ENCODE measurements around the gene PCDHGC3. TPM values are rescaled to one million over a fixed set of nuclear protein-coding genes. Genes with fewer than 3 reads are reported as not detected.

Gene PCDHGC3
- total RNA-seq, 3 donors from 2014 or later = 12.1 to 50.5 (median 24.5) TPM

GRCh38 chr5:141517880-141518617 lies 42.3 kb downstream of the PCDHGC3 start:
- no peaks in the 10 kb centered on the region for H3K36me3 ChIP-seq (ENCODE audit: low read depth)

GRCh38 chr5:141518618-141519015 lies 42.9 kb downstream of the PCDHGC3 start:
- no peak for TF ChIP-seq CTCF (IDR thresholded peaks at IDR 0.05)
- Histone ChIP-seq H3K4me1 (ENCODE audit: low read depth) (peaks cover 27% of the 10 kb centered on the region), H3K4me3 (no peak overlapping the region), H3K9me3 (no peaks in the 10 kb centered on the region), H3K36me3 (ENCODE audit: low read depth) (no peaks in the 10 kb centered on the region)
- intact Hi-C loops (cut with DNase I, micrococcal nuclease) = no loop called here
- ATAC-seq (no peak), DNase-seq (no peak)

More at GRCh38 chr5:141517880-141518617, 42.3 kb downstream of the PCDHGC3 start:
- intact Hi-C loops (cut with DNase I, micrococcal nuclease) = no loop called here
- peaks cover 30% of the 10 kb centered on the region for H3K4me1 ChIP-seq (ENCODE audit: low read depth)
- TF ChIP-seq CTCF (IDR thresholded peaks at IDR 0.05) = no peak
- ATAC-seq (no peak), DNase-seq (no peak)
- H3K4me3 ChIP-seq = no peak overlapping the region
- no peaks in the 10 kb centered on the region for H3K9me3 ChIP-seq

GRCh38 chr5:141519605-141520565 lies 44.1 kb downstream of the PCDHGC3 start:
- DNase-seq = no peak
- ATAC-seq = no peak
- Histone ChIP-seq H3K4me1 (ENCODE audit: low read depth) (peaks cover 22% of the 10 kb centered on the region), H3K9me3 (no peaks in the 10 kb centered on the region), H3K36me3 (ENCODE audit: low read depth) (no peaks in the 10 kb centered on the region), H3K4me3 (no peak overlapping the region)
- no peak for TF ChIP-seq CTCF (IDR thresholded peaks at IDR 0.05)
- intact Hi-C loops (cut with DNase I, micrococcal nuclease) = no loop called here

GRCh38 chr5:141521244-141521781 lies 45.5 kb downstream of the PCDHGC3 start:
- intact Hi-C loops (cut with DNase I, micrococcal nuclease) = no loop called here
- Histone ChIP-seq H3K9me3 (no peaks in the 10 kb centered on the region), H3K4me1 (ENCODE audit: low read depth) (peaks cover 34% of the 10 kb centered on the region), H3K36me3 (ENCODE audit: low read depth) (no peaks in the 10 kb centered on the region), H3K4me3 (no peak overlapping the region)
- no peak for TF ChIP-seq CTCF (IDR thresholded peaks at IDR 0.05)
- ATAC-seq (peak; percentile 86), DNase-seq (peak in 1 of 3 donors; percentile 54)

- Histone ChIP-seq H3K4me1 (ENCODE audit: low read depth) (peaks cover 34% of the 10 kb centered on the region), H3K9me3 (no peaks in the 10 kb centered on the region), H3K4me3 (no peak overlapping the region), H3K36me3 (ENCODE audit: low read depth) (no peaks in the 10 kb centered on the region)
- intact Hi-C loops (cut with DNase I, micrococcal nuclease) = no loop called here
- no peak for ATAC-seq
- no peak for TF ChIP-seq CTCF (IDR thresholded peaks at IDR 0.05)
- no peak for DNase-seq
Measured at GRCh38 chr5:141522301-141522700, 46.5 kb downstream of the PCDHGC3 start.
